ENCODE data around the gene ULBP2.

DNA sequence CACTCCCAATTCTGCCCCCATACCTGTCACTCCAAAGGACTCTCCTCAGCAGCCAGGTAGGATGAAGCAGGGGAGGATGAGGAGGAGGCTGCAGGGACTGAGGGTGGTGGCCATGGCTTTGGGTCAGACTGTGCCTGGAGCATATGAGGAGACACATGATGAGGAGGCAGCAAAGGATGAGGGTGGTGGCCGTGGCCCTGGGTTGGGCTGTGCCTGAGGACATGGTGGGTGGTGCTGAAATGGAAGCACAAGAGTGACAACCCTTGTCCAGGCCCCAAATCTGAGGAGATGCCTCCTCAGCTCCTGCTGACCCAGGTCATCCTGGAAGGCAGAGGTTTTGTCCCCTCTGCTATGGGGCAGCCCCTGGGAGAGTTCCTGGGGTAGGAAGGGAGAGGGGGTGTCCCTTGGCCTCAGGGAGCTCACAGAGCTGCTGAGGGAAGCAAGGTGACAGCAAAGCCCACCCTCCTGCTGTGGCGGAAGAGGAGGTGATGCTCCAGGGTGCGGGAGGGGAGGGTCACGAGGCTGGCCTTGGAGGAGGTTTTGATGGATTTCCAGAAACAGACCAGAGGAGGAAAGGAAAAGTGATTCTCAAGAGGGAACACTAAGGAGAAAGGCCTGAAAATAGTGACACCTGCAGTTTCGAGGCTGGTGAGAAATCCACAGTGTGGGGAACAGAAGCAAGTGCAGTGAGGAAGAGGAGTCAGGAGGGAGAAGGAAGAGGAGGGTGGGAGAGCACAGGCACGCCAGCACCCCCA is 23.5 kb upstream of the ULBP2 start:
- TF ChIP-seq CTCF (conservative IDR thresholded peaks at IDR 0.05) (no peak), ZFX (IDR thresholded peaks at IDR 0.05) (no peak)

Measured in C4-2B (cell line).